HepG2 (cell line): ENCODE results near the gene UBR3. TPM values are rescaled to one million over a fixed set of nuclear protein-coding genes. Genes with fewer than 3 reads are reported as not detected.
A peak's percentile ranks its signal among the peaks of the same experiment; 100 is the strongest.

ENCODE experiments used
- ASH2L ChIP-seq: fragments of 300-600, 200-600 bp; sonication (generic); IDR thresholded peaks from 2 replicates; pipeline ENCODE4 v1.7.0; 2017; ENCODE audit warnings: low read depth, mild to moderate bottlenecking, moderate library complexity, mixed read lengths, low read length; ENCODE audit not compliant: insufficient read length
- CC2D1A ChIP-seq: sonication (generic); formaldehyde crosslinking; IDR thresholded peaks from 2 replicates; pipeline ENCODE4 v1.8.1; 2023; ENCODE audit warnings: mild to moderate bottlenecking, missing genetic modification reagents
- GMEB1 ChIP-seq: sonication (generic); formaldehyde crosslinking; IDR thresholded peaks from 2 replicates; pipeline ENCODE4 v1.5.1; 2020; ENCODE audit warnings: missing genetic modification reagents, mild to moderate bottlenecking, borderline replicate concordance
- HDAC1 ChIP-seq: sonication (generic); formaldehyde crosslinking; IDR thresholded peaks from 2 replicates; pipeline ENCODE4 v1.5.1; 2020; ENCODE audit warnings: mild to moderate bottlenecking, missing genetic modification reagents
- HOXA3 ChIP-seq: sonication (generic); formaldehyde crosslinking; IDR thresholded peaks from 2 replicates; pipeline ENCODE4 v1.5.0; 2020; ENCODE audit warnings: missing genetic modification reagents
- IRF2 ChIP-seq: IDR thresholded peaks from 2 replicates; pipeline ENCODE4 v1.6.1; 2018; ENCODE audit warnings: missing genetic modification reagents, missing compliant biosample characterization
- KLF16 ChIP-seq, 2 experiments: sonication (generic) in 1 of 2; formaldehyde crosslinking in 1 of 2; IDR thresholded peaks; 2 replicates each; pipeline versions ENCODE4 v1.6.1 to v1.8.0; 2016 to 2023; ENCODE audit warnings: missing genetic modification reagents in 2 of 2, missing compliant biosample characterization in 1 of 2
- MEIS2 ChIP-seq: sonication (generic); formaldehyde crosslinking; IDR thresholded peaks from 2 replicates; pipeline ENCODE4 v1.9.0; 2021; ENCODE audit warnings: mild to moderate bottlenecking, missing genetic modification reagents
- MXI1 ChIP-seq: IDR thresholded peaks from 3 replicates; pipeline ENCODE4 v1.6.1; 2012; ENCODE audit warnings: low read depth, low read length, inconsistent platforms, borderline replicate concordance
- NONO ChIP-seq, 2 experiments: fragments of 450-650 bp in 1 of 2; sonication (generic) in 1 of 2; formaldehyde crosslinking in 1 of 2; IDR thresholded peaks in 1 of 2; conservative IDR thresholded peaks in 1 of 2; 2 replicates each; pipeline versions ENCODE4 v1.6.1 to v1.8.0; 2017 to 2022; ENCODE audit warnings: mild to moderate bottlenecking in 1 of 2, missing genetic modification reagents in 1 of 2, moderate library complexity in 1 of 2
- NR2F6 ChIP-seq, 2 experiments: IDR thresholded peaks; 2 replicates each; pipeline ENCODE4 v1.6.1; 2016; ENCODE audit warnings: antibody characterized with exemption in 1 of 2, mild to moderate bottlenecking in 1 of 2
- SRSF9 ChIP-seq: fragments of 200-400 bp; formaldehyde crosslinking; IDR thresholded peaks from 2 replicates; pipeline ENCODE4 v1.6.1; 2018; ENCODE audit warnings: borderline replicate concordance, mild to moderate bottlenecking, low read depth, low read length; ENCODE audit not compliant: insufficient read depth, poor library complexity, severe bottlenecking
- SRY ChIP-seq: sonication (generic); formaldehyde crosslinking; IDR thresholded peaks from 2 replicates; pipeline ENCODE4 v1.8.0; 2022; ENCODE audit warnings: mild to moderate bottlenecking, missing genetic modification reagents
- TFDP1 ChIP-seq: IDR thresholded peaks from 2 replicates; pipeline ENCODE4 v1.6.1; 2016; ENCODE audit warnings: missing compliant biosample characterization, missing genetic modification reagents, borderline replicate concordance
- TOPORS ChIP-seq: sonication (generic); formaldehyde crosslinking; IDR thresholded peaks from 2 replicates; pipeline ENCODE4 v1.8.0; 2023; ENCODE audit warnings: mild to moderate bottlenecking, missing genetic modification reagents
- ZBTB7B ChIP-seq: sonication (generic); formaldehyde crosslinking; IDR thresholded peaks from 2 replicates; pipeline ENCODE4 v1.4.0; 2020; ENCODE audit warnings: missing genetic modification reagents
- ZEB1 ChIP-seq: IDR thresholded peaks from 2 replicates; pipeline ENCODE4 v1.6.1; 2012; ENCODE audit warnings: mild to moderate bottlenecking, low read depth, inconsistent platforms; ENCODE audit not compliant: insufficient replicate concordance
- ZFAT ChIP-seq: sonication (generic); formaldehyde crosslinking; conservative IDR thresholded peaks from 2 replicates; pipeline ENCODE4 v1.8.1; 2023; ENCODE audit warnings: missing genetic modification reagents, inconsistent platforms
- ZFP82 ChIP-seq: sonication (generic); formaldehyde crosslinking; IDR thresholded peaks from 2 replicates; pipeline ENCODE4 v1.5.1; 2020; ENCODE audit warnings: mild to moderate bottlenecking, missing genetic modification reagents, borderline replicate concordance
- ZNF234 ChIP-seq: sonication (generic); formaldehyde crosslinking; conservative IDR thresholded peaks from 2 replicates; pipeline ENCODE4 v1.5.1; 2020; ENCODE audit warnings: mild to moderate bottlenecking, missing genetic modification reagents
- ZNF441 ChIP-seq: sonication (generic); formaldehyde crosslinking; IDR thresholded peaks from 2 replicates; pipeline ENCODE4 v1.7.0; 2021; ENCODE audit warnings: missing genetic modification reagents, borderline replicate concordance
- ZNF572 ChIP-seq: sonication (generic); formaldehyde crosslinking; IDR thresholded peaks from 2 replicates; pipeline ENCODE4 v1.5.1; 2020; ENCODE audit warnings: mild to moderate bottlenecking, missing genetic modification reagents
- ZNF777 ChIP-seq: sonication (generic); formaldehyde crosslinking; IDR thresholded peaks from 2 replicates; pipeline ENCODE4 v1.4.0; 2020; ENCODE audit warnings: missing genetic modification reagents
- ZNF788 ChIP-seq: sonication (generic); formaldehyde crosslinking; IDR thresholded peaks from 2 replicates; pipeline ENCODE4 v1.5.0; 2020; ENCODE audit warnings: mild to moderate bottlenecking, missing genetic modification reagents, borderline replicate concordance
- polyA plus RNA-seq, 8 experiments: library from polyadenylated mRNA; depleted of rRNA in 3 of 8; stranded (reverse) in 7 of 8; unstranded in 1 of 8; fragments of >200 nt; fragmentation: Illumina TruSeq in 4 of 8; extraction: Trizol in 4 of 8; gene quantifications; 2 replicates each; pipeline versions ENCODE4 v1.2.1 to v1.2.3, GENCODE V29; 2011 to 2016; ENCODE audit warnings: low read depth in 4 of 8, missing spikeins in 1 of 8, mixed read lengths in 1 of 8; ENCODE audit not compliant: insufficient read depth in 1 of 8
- total RNA-seq, 5 experiments: library from RNA; depleted of rRNA; stranded (reverse); fragments of >200 nt; fragmentation: Illumina TruSeq; extraction: Trizol; gene quantifications; 2 replicates each; pipeline ENCODE4 v1.2.3, GENCODE V29; 2016; ENCODE audit warnings: low read depth in 1 of 5

The UBR3 gene
- total and polyA plus RNA-seq, 2 of the 13 experiments (the other 11 are each of a cell fraction or from before 2014, with no cell fraction given) = 15.1 to 28.0 TPM

GRCh38 chr2:169827272-169828140, at the start of gene UBR3 (continued):
- TF ChIP-seq SRSF9 (no peak), ZBTB7B (CRISPR knock-in tag) (0 out of 2 replicates have a peak, but pooled peaks have one; percentile 30), IRF2 (CRISPR knock-in tag) (peak; percentile 48; the same call in 1 of the 2 replicates), GMEB1 (peak; percentile 38; the same call in 1 of the 2 replicates), NONO (IDR thresholded peaks at IDR 0.05) (no peak), NONO (CRISPR knock-in tag; conservative IDR thresholded peaks at IDR 0.05) (peak; percentile 62; the same call in 1 of the 2 replicates), NR2F6 (IDR thresholded peaks at IDR 0.05) (no peak), NR2F6 (CRISPR knock-in tag; IDR thresholded peaks at IDR 0.05) (0 out of 2 replicates have a peak, but pooled peaks have one; percentile 8), ZNF441 (CRISPR knock-in tag) (peak; percentile 67; the same call in 1 of the 2 replicates), KLF16 (CRISPR knock-in tag; IDR thresholded peaks at IDR 0.05) (peak in 1 of 2 experiments; percentile 49; a peak in 1 of 4 replicates), ZFAT (CRISPR knock-in tag) (peak; percentile 3; the same call in 1 of the 2 replicates), MXI1 (peak; percentile 86), HOXA3 (CRISPR knock-in tag) (peak; percentile 79), CC2D1A (CRISPR knock-in tag) (no peak), SRY (CRISPR knock-in tag) (peak; percentile 61; the same call in 1 of the 2 replicates), ZFP82 (CRISPR knock-in tag) (peak; percentile 55; the same call in 1 of the 2 replicates), ZNF788 (CRISPR knock-in tag) (peak; percentile 3; the same call in 1 of the 2 replicates), HDAC1 (peak; percentile 69), TOPORS (CRISPR knock-in tag) (peak; percentile 66; the same call in 1 of the 2 replicates), ZEB1 (peak; percentile 14), ZNF777 (CRISPR knock-in tag) (peak; percentile 98), ASH2L (peak; percentile 70), ZNF572 (CRISPR knock-in tag) (0 out of 2 replicates have a peak, but pooled peaks have one; percentile 17), TFDP1 (CRISPR knock-in tag) (peak; percentile 44; the same call in 1 of the 2 replicates), ZNF234 (CRISPR knock-in tag) (peak; percentile 32; the same call in 1 of the 2 replicates), MEIS2 (CRISPR knock-in tag) (0 out of 2 replicates have a peak, but pooled peaks have one; percentile 74)
